Endothelial cell of umbilical vein (primary cell): ENCODE data around the gene SLC30A2. TPM values are rescaled to one million over a fixed set of nuclear protein-coding genes. Genes with fewer than 3 reads are reported as not detected.

ENCODE experiments used
- BruUV-seq: library from RNA; stranded (reverse); fragments of 400-500 nt; replicated peaks from 2 replicates; lab custom pipeline; 2021; lab: Mats Ljungman, UMichigan
- CTCF ChIA-PET: fragments of 300-600, 350-600 bp; sonication (Branson Sonifier 250); formaldehyde crosslinking; loops from one replicate; lab custom pipeline; 2021; ENCODE audit warnings: antibody characterized with exemption, inconsistent platforms; lab: Charles Lee
- POLR2A ChIA-PET: fragments of 300-600, 350-600 bp; sonication (Branson Sonifier 250); formaldehyde crosslinking; loops from one replicate; lab custom pipeline; 2021; ENCODE audit warnings: antibody characterized with exemption, inconsistent platforms; lab: Charles Lee
- DNase-seq: peaks from one replicate; pipeline ENCODE4 v3.0.0-alpha.2; 2011; ENCODE audit warnings: low read depth, low spot score
- FAIRE-seq: peaks from 2 replicates; lab custom pipeline; 2011; peaks lifted over from hg19 to GRCh38; lab: Jason Lieb, UNC
- H2AFZ ChIP-seq: 2 replicates; pipeline ENCODE4 v1.6.0; 2012; ENCODE audit warnings: low read depth, low read length, control low read depth, inconsistent platforms
- H3K27ac ChIP-seq: 2 replicates; pipeline ENCODE4 v1.5.1; 2011; ENCODE audit warnings: low read depth, mild to moderate bottlenecking, control low read depth, low read length, moderate library complexity; ENCODE audit not compliant: insufficient read depth
- H3K27me3 ChIP-seq, 2 experiments: 2 replicates each; pipeline versions ENCODE4 v1.6.0 to v1.6.1; 2011; ENCODE audit warnings: low read length in 2 of 2, mixed read lengths in 1 of 2; ENCODE audit not compliant: control insufficient read depth in 2 of 2, insufficient read depth in 2 of 2
- H3K36me3 ChIP-seq, 2 experiments: 2 replicates in 1 of 2; 3 replicates in 1 of 2; pipeline ENCODE4 v1.5.1; 2011; ENCODE audit warnings: low read length in 2 of 2, mild to moderate bottlenecking in 1 of 2, moderate library complexity in 1 of 2; ENCODE audit not compliant: control insufficient read depth in 2 of 2, insufficient read depth in 2 of 2; ENCODE audit errors: extremely low read depth in 1 of 2
- H3K4me1 ChIP-seq: 3 replicates; pipeline ENCODE4 v1.5.1; 2011; ENCODE audit warnings: mild to moderate bottlenecking, low read length; ENCODE audit not compliant: control insufficient read depth, insufficient read depth; ENCODE audit errors: extremely low read depth
- H3K4me2 ChIP-seq: 2 replicates; pipeline ENCODE4 v1.6.1; 2011; ENCODE audit warnings: low read length, control low read depth, mixed read lengths; ENCODE audit not compliant: insufficient read depth
- H3K4me3 ChIP-seq, 3 experiments: fragments of 200-600 bp in 1 of 3; sonication (generic), shearing (Covaris generic) in 1 of 3; replicated peaks in 1 of 3; 2 replicates each; pipeline ENCODE4 v1.5.1; 2011 to 2016; ENCODE audit warnings: control low read depth in 3 of 3, low read length in 3 of 3, mild to moderate bottlenecking in 2 of 3, inconsistent platforms in 1 of 3, low read depth in 1 of 3, moderate library complexity in 1 of 3; ENCODE audit not compliant: insufficient read depth in 1 of 3
- H3K79me2 ChIP-seq: 2 replicates; pipeline ENCODE4 v1.6.0; 2012; ENCODE audit warnings: low read length, inconsistent platforms; ENCODE audit not compliant: control insufficient read depth, insufficient read depth
- H3K9ac ChIP-seq: replicated peaks from 2 replicates; pipeline ENCODE3; 2011; ENCODE audit warnings: low read length, control low read depth; ENCODE audit not compliant: insufficient read depth; ENCODE audit errors: extremely low read depth
- H3K9me1 ChIP-seq: replicated peaks from 3 replicates; pipeline ENCODE4 v1.6.0; 2011; ENCODE audit warnings: mild to moderate bottlenecking, low read length; ENCODE audit not compliant: control insufficient read depth, insufficient read depth; ENCODE audit errors: extremely low read depth
- H3K9me3 ChIP-seq: replicated peaks from 2 replicates; pipeline ENCODE4 v1.5.1; 2012; ENCODE audit warnings: low read length, inconsistent platforms; ENCODE audit not compliant: control insufficient read depth, insufficient read depth
- H4K20me1 ChIP-seq: replicated peaks from 2 replicates; pipeline ENCODE3; 2011; ENCODE audit warnings: mild to moderate bottlenecking, low read length; ENCODE audit not compliant: control insufficient read depth, insufficient read depth; ENCODE audit errors: extremely low read depth
- FOS ChIP-seq: IDR thresholded peaks from 2 replicates; pipeline ENCODE4 v1.6.1; 2011; ENCODE audit warnings: mild to moderate bottlenecking, low read length, moderate library complexity, borderline replicate concordance; ENCODE audit not compliant: insufficient read depth
- JUN ChIP-seq: IDR thresholded peaks from 2 replicates; pipeline ENCODE4 v1.6.1; 2011; ENCODE audit warnings: borderline replicate concordance, low read depth; ENCODE audit not compliant: insufficient read length, insufficient read depth
- MYC ChIP-seq: IDR thresholded peaks from one replicate; pipeline ENCODE4 v1.6.1; 2011; ENCODE audit warnings: mild to moderate bottlenecking, low read depth, low read length
- POLR2A ChIP-seq: IDR thresholded peaks from 2 replicates; pipeline ENCODE4 v1.6.1; 2012; ENCODE audit warnings: low read depth, mild to moderate bottlenecking, control low read depth, low read length
- POLR2AphosphoS5 ChIP-seq: IDR thresholded peaks from 2 replicates; pipeline ENCODE4 v1.6.1; 2012; ENCODE audit warnings: low read depth, mild to moderate bottlenecking, control low read depth, low read length, moderate library complexity; ENCODE audit not compliant: insufficient read depth
- dilution Hi-C: fragments of 300-500 bp; cut with MboI; formaldehyde crosslinking; loops from one replicate; pipeline ENCODE4 v1.15.0; 2019; ENCODE audit warnings: low sequenced_read_pairs; ENCODE audit not compliant: extremely low pct_ligation_motif_present
- intact Hi-C: fragments of 100-400 bp; cut with micrococcal nuclease; formaldehyde crosslinking; loops from one replicate; pipeline ENCODE4 v1.10.0; 2022
- polyA plus RNA-seq, 4 experiments: library from polyadenylated mRNA; depleted of rRNA in 3 of 4; stranded (reverse) in 3 of 4; unstranded in 1 of 4; fragments of >200 nt; gene quantifications; 2 replicates each; pipeline versions ENCODE4 v1.2.1 to v1.2.3, GENCODE V29; 2011 to 2012; ENCODE audit warnings: missing spikeins in 1 of 4
- total RNA-seq: library from RNA; stranded (reverse); gene quantifications from 2 replicates; pipeline ENCODE4 v1.2.3, GENCODE V29; 2021
- TF ChIP-seq, protein P1 (sequence below), 2 donors: IDR thresholded peaks; 1 replicate in 1 of 2; 2 replicates in 1 of 2; pipeline ENCODE4 v1.5.1; 2011; ENCODE audit warnings: low read length in 2 of 2, mild to moderate bottlenecking in 2 of 2, moderate library complexity in 2 of 2, control low read depth in 1 of 2, inconsistent platforms in 1 of 2, low read depth in 1 of 2; ENCODE audit not compliant: insufficient read depth in 1 of 2; ENCODE audit errors: extremely low read depth in 1 of 2

The SLC30A2 gene
- total and polyA plus RNA-seq, 2 donors (not counting 3 experiments of a cell fraction or from before 2014, with no cell fraction given): not detected

DNA sequence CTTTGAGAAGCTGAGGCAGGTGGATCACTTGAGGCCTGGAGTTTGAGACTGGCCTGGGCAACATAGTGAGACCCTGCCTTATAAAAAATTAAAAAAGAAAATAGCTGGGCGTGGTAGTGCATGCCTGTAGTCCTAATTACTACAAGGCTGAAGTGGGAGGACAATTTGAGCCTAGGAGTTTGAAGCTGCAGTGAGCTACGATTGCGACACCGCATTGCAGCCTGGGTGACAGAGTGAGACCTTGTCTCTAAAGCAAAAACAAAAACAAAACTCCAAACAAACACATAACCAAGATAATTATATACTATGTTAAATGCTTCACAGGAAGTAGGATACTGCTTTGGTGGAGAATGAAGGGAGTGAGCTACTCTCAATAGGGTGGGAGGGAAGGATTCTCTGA, 42.7 kb downstream of the SLC30A2 start:
- DNase-seq (no peak), FAIRE-seq (no peak)
- Histone ChIP-seq H3K9ac (no peak overlapping the region), H2AFZ (no peak overlapping the region), H3K9me1 (no peaks in the 10 kb centered on the region), H3K9me3 (no peaks in the 10 kb centered on the region), H3K27me3 (peaks cover 3 to 5% of the 10 kb centered on the region in 2 experiments), H3K4me1 (peaks cover 5% of the 10 kb centered on the region), H4K20me1 (no peaks in the 10 kb centered on the region), H3K27ac (no peak overlapping the region), H3K36me3 (no peaks in the 10 kb centered on the region), H3K79me2 (no peaks in the 10 kb centered on the region), H3K4me2 (no peak overlapping the region), H3K4me3 (no peak overlapping the region)
- no TSS peak for BruUV-seq
- dilution Hi-C loops (no loop called here), intact Hi-C loops (no loop called here)
- CTCF ChIA-PET: interaction anchor here (0.7 to 2.7 kb wide), 4 partner anchors 9 to 107 kb away, joined by 4 to 13 read pairs (median 7); no protein-coding TSS in a partner anchor
- POLR2A ChIA-PET: no interaction called here
- TF ChIP-seq MYC (no peak), FOS (no peak), POLR2A (no peak), JUN (no peak), POLR2AphosphoS5 (no peak)
- TF ChIP-seq, protein P1, sequence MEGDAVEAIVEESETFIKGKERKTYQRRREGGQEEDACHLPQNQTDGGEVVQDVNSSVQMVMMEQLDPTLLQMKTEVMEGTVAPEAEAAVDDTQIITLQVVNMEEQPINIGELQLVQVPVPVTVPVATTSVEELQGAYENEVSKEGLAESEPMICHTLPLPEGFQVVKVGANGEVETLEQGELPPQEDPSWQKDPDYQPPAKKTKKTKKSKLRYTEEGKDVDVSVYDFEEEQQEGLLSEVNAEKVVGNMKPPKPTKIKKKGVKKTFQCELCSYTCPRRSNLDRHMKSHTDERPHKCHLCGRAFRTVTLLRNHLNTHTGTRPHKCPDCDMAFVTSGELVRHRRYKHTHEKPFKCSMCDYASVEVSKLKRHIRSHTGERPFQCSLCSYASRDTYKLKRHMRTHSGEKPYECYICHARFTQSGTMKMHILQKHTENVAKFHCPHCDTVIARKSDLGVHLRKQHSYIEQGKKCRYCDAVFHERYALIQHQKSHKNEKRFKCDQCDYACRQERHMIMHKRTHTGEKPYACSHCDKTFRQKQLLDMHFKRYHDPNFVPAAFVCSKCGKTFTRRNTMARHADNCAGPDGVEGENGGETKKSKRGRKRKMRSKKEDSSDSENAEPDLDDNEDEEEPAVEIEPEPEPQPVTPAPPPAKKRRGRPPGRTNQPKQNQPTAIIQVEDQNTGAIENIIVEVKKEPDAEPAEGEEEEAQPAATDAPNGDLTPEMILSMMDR (IDR thresholded peaks at IDR 0.05; ENCODE audit: extremely low read depth in 1 of 2, insufficient read depth in 1 of 2, low read depth in 1 of 2, low read length in 2 of 2): no peak
